Astrocyte (in vitro differentiated cells and primary cell): ENCODE data around the gene PPFIA1. TPM values are rescaled to one million over a fixed set of nuclear protein-coding genes. Genes with fewer than 3 reads are reported as not detected.
A peak's percentile ranks its signal among the peaks of the same experiment; 100 is the strongest.

ENCODE experiments used
- DNase-seq: peaks from one replicate; pipeline ENCODE4 v3.0.0-alpha.2; 2010; ENCODE audit warnings: low read depth
- FAIRE-seq: peaks from 2 replicates; lab custom pipeline; 2011; peaks lifted over from hg19 to GRCh38; lab: Jason Lieb, UNC
- H2AFZ ChIP-seq: 2 replicates; pipeline ENCODE4 v1.6.0; 2012; ENCODE audit warnings: low read depth, low read length, inconsistent platforms
- H3K27ac ChIP-seq: 2 replicates; pipeline ENCODE4 v1.5.1; 2011; ENCODE audit warnings: low read depth, low read length, inconsistent platforms
- H3K27me3 ChIP-seq: 2 replicates; pipeline ENCODE4 v1.6.0; 2011; ENCODE audit warnings: low read length, inconsistent platforms; ENCODE audit not compliant: insufficient read depth
- H3K36me3 ChIP-seq: 2 replicates; pipeline ENCODE4 v1.5.1; 2011; ENCODE audit warnings: low read length, inconsistent platforms; ENCODE audit not compliant: insufficient read depth
- H3K4me1 ChIP-seq: 2 replicates; pipeline ENCODE4 v1.5.1; 2011; ENCODE audit warnings: low read length, inconsistent platforms; ENCODE audit not compliant: insufficient read depth
- H3K4me2 ChIP-seq: 2 replicates; pipeline ENCODE4 v1.6.0; 2012; ENCODE audit warnings: low read length, inconsistent platforms
- H3K4me3 ChIP-seq: 2 replicates; pipeline ENCODE4 v1.5.1; 2011; ENCODE audit warnings: low read depth, mild to moderate bottlenecking, low read length, inconsistent platforms; ENCODE audit not compliant: insufficient read depth
- H3K79me2 ChIP-seq: 2 replicates; pipeline ENCODE4 v1.6.0; 2012; ENCODE audit warnings: mild to moderate bottlenecking, low read length, inconsistent platforms; ENCODE audit not compliant: insufficient read depth
- H3K9ac ChIP-seq: 2 replicates; pipeline ENCODE4 v1.6.0; 2012; ENCODE audit warnings: mild to moderate bottlenecking, low read length, inconsistent platforms
- H3K9me3 ChIP-seq: 2 replicates; pipeline ENCODE4 v1.5.1; 2012; ENCODE audit warnings: low read depth, mild to moderate bottlenecking, low read length, inconsistent platforms; ENCODE audit not compliant: insufficient read depth
- H4K20me1 ChIP-seq: 2 replicates; pipeline ENCODE4 v1.6.0; 2012; ENCODE audit warnings: low read length, inconsistent platforms; ENCODE audit not compliant: insufficient read depth
- H3K27ac Mint-ChIP-seq: one replicate; pipeline ENCODE4 v1.8.0; 2021; ENCODE audit warnings: mild to moderate bottlenecking, mixed read lengths; ENCODE audit not compliant: unreplicated experiment
- H3K27me3 Mint-ChIP-seq: one replicate; pipeline ENCODE4 v1.8.0; 2021; ENCODE audit warnings: low read depth, mixed read lengths; ENCODE audit not compliant: unreplicated experiment
- H3K36me3 Mint-ChIP-seq: one replicate; pipeline ENCODE4 v1.8.0; 2021; ENCODE audit warnings: low read depth, mixed read lengths; ENCODE audit not compliant: unreplicated experiment
- H3K4me1 Mint-ChIP-seq: one replicate; pipeline ENCODE4 v1.8.0; 2021; ENCODE audit warnings: low read depth, mixed read lengths; ENCODE audit not compliant: unreplicated experiment
- H3K4me3 Mint-ChIP-seq: one replicate; pipeline ENCODE4 v1.8.0; 2021; ENCODE audit warnings: mild to moderate bottlenecking, moderate library complexity, mixed read lengths; ENCODE audit not compliant: unreplicated experiment
- H3K9me3 Mint-ChIP-seq: one replicate; pipeline ENCODE4 v1.8.0; 2021; ENCODE audit warnings: mild to moderate bottlenecking, mixed read lengths; ENCODE audit not compliant: unreplicated experiment
- CTCF ChIP-seq: IDR thresholded peaks from 2 replicates; pipeline ENCODE4 v1.5.1; 2011; ENCODE audit warnings: low read depth, mild to moderate bottlenecking, inconsistent platforms, low read length, moderate library complexity; ENCODE audit not compliant: insufficient read depth
- EZH2 ChIP-seq: IDR thresholded peaks from 2 replicates; pipeline ENCODE4 v1.6.1; 2012; ENCODE audit warnings: mild to moderate bottlenecking, low read length, inconsistent platforms; ENCODE audit not compliant: insufficient read depth
- total RNA-seq: library from RNA; stranded (reverse); gene quantifications from 2 replicates; pipeline ENCODE4 v1.2.1, GENCODE V29; 2021

Gene PPFIA1
- total RNA-seq, 1 donor from 2014 or later: 54.7 TPM

GRCh38 chr11:70325824-70326223 lies 55.3 kb downstream of the PPFIA1 start:
- Histone ChIP-seq H3K36me3 (peaks cover 30% of the 10 kb centered on the region), H3K27ac (no peak overlapping the region), H3K4me2 (no peak overlapping the region)

GRCh38 chr11:70326365-70326811 lies 55.9 kb downstream of the PPFIA1 start:
- Mint-ChIP-seq H3K27ac (peak overlapping the region; percentile 23), H3K36me3 (peaks cover 12% of the 10 kb centered on the region), H3K4me3 (no peak overlapping the region), H3K27me3 (no peaks in the 10 kb centered on the region), H3K4me1 (peaks cover 45% of the 10 kb centered on the region), H3K9me3 (no peaks in the 10 kb centered on the region)
- Histone ChIP-seq H3K79me2 (peaks cover 16% of the 10 kb centered on the region), H3K9me3 (no peaks in the 10 kb centered on the region), H3K36me3 (peaks cover 30% of the 10 kb centered on the region), H3K4me2 (no peak overlapping the region), H3K4me1 (peaks cover 15% of the 10 kb centered on the region), H3K4me3 (no peak overlapping the region), H4K20me1 (peaks cover under 1% of the 10 kb centered on the region), H3K27ac (no peak overlapping the region), H3K9ac (no peak overlapping the region), H3K27me3 (no peaks in the 10 kb centered on the region), H2AFZ (no peak overlapping the region)
- DNase-seq (no peak), FAIRE-seq (no peak)
- TF ChIP-seq CTCF (no peak), EZH2 (no peak)

More at GRCh38 chr11:70325824-70326223, 55.3 kb downstream of the PPFIA1 start:
- H3K4me3 Mint-ChIP-seq: no peak overlapping the region
- H3K27me3 Mint-ChIP-seq: no peaks in the 10 kb centered on the region
- Histone ChIP-seq H3K27me3 (no peaks in the 10 kb centered on the region), H3K4me1 (peaks cover 15% of the 10 kb centered on the region), H3K4me3 (no peak overlapping the region), H4K20me1 (peaks cover 4% of the 10 kb centered on the region), H3K79me2 (peaks cover 21% of the 10 kb centered on the region), H3K9me3 (no peaks in the 10 kb centered on the region), H3K9ac (no peak overlapping the region), H2AFZ (no peak overlapping the region)
- H3K4me1 Mint-ChIP-seq: peaks cover 46% of the 10 kb centered on the region
- DNase-seq (no peak), FAIRE-seq (no peak)
- H3K9me3 Mint-ChIP-seq: no peaks in the 10 kb centered on the region
- no peak overlapping the region for H3K27ac Mint-ChIP-seq
- peaks cover 12% of the 10 kb centered on the region for H3K36me3 Mint-ChIP-seq
- TF ChIP-seq CTCF (no peak), EZH2 (no peak)

GRCh38 chr11:70326833-70327232 lies 56.3 kb downstream of the PPFIA1 start:
- no peaks in the 10 kb centered on the region for H3K27me3 Mint-ChIP-seq
- FAIRE-seq (no peak), DNase-seq (no peak)
- H3K27me3 ChIP-seq: no peaks in the 10 kb centered on the region
- H3K9me3 Mint-ChIP-seq: no peaks in the 10 kb centered on the region
- peaks cover 15% of the 10 kb centered on the region for H3K4me1 ChIP-seq
- H2AFZ ChIP-seq: no peak overlapping the region
- H3K36me3 ChIP-seq: peaks cover 32% of the 10 kb centered on the region
- H3K9me3 ChIP-seq: no peaks in the 10 kb centered on the region
- H3K79me2 ChIP-seq: peaks cover 16% of the 10 kb centered on the region
- H3K4me2 ChIP-seq: no peak overlapping the region
- no peak overlapping the region for H3K27ac ChIP-seq
- H4K20me1 ChIP-seq: no peaks in the 10 kb centered on the region
- H3K4me3 Mint-ChIP-seq: no peak overlapping the region
- H3K27ac Mint-ChIP-seq: peak overlapping the region; percentile 23
- H3K36me3 Mint-ChIP-seq: peaks cover 12% of the 10 kb centered on the region
- no peak overlapping the region for H3K4me3 ChIP-seq
- H3K4me1 Mint-ChIP-seq: peaks cover 45% of the 10 kb centered on the region
- H3K9ac ChIP-seq: no peak overlapping the region
- TF ChIP-seq CTCF: no peak
- TF ChIP-seq EZH2: no peak
